Measurements from ENCODE around the gene PCDHGA2.
A peak's percentile ranks its signal among the peaks of the same experiment; 100 is the strongest.

Gene PCDHGA2

GRCh38 chr5:141354900-141355469 lies 16.4 kb downstream of the PCDHGA2 start, which contains the start of gene PCDHGA4:
Gene PCDHGA4 (plus strand): TSS chr5:141355021. CDS start chr5:141355108, 87 bp downstream.
- H4K20me1 ChIP-seq (ENCODE audit: insufficient read depth, low read length) = no peaks in the 10 kb centered on the region
- H3K79me2 ChIP-seq (ENCODE audit: insufficient read depth, low read length) = no peaks in the 10 kb centered on the region
- no peak within 1 kb of the TSS for H3K4me2 ChIP-seq (ENCODE audit: insufficient read depth, low read length)
- TF ChIP-seq EZH2 (IDR thresholded peaks at IDR 0.05; ENCODE audit: borderline replicate concordance, low read depth, low read length, severe bottlenecking) (no peak), CTCF (IDR thresholded peaks at IDR 0.05; ENCODE audit: borderline replicate concordance, extremely low read depth, low read length, poor library complexity, severe bottlenecking) (peak; percentile 63)
- no peak within 1 kb of the TSS for H3K4me3 ChIP-seq (ENCODE audit: low read depth in 1 of 2, low read length in 2 of 2)
- no peak within 1 kb of the TSS for H3K27ac ChIP-seq (ENCODE audit: low read length)
- H3K36me3 ChIP-seq (ENCODE audit: insufficient read depth, low read length) = no peaks in the 10 kb centered on the region
- no peak within 1 kb of the TSS for H2AFZ ChIP-seq (ENCODE audit: low read depth, low read length)
- no peak for DNase-seq
- peaks cover 2% of the 10 kb centered on the region; the same call in 1 of the 2 replicates for H3K4me1 ChIP-seq (ENCODE audit: insufficient read depth, low read length)
- H3K27me3 ChIP-seq (ENCODE audit: insufficient read depth, low read length, poor library complexity) = no peaks in the 10 kb centered on the region
- no peaks in the 10 kb centered on the region for H3K9me3 ChIP-seq (ENCODE audit: insufficient read depth, low read length, severe bottlenecking)
- ATAC-seq (ENCODE audit: insufficient read depth, low read depth) = no peak
- no peak within 1 kb of the TSS for H3K9ac ChIP-seq (ENCODE audit: low read depth, low read length)

GRCh38 chr5:141355641-141356040 lies 17.1 kb downstream of the PCDHGA2 start:
- Histone ChIP-seq H3K4me2 (ENCODE audit: insufficient read depth, low read length) (no peak overlapping the region), H4K20me1 (ENCODE audit: insufficient read depth, low read length) (no peaks in the 10 kb centered on the region), H3K4me3 (ENCODE audit: low read depth in 1 of 2, low read length in 2 of 2) (no peak overlapping the region), H3K27me3 (ENCODE audit: insufficient read depth, low read length, poor library complexity) (no peaks in the 10 kb centered on the region), H3K9me3 (ENCODE audit: insufficient read depth, low read length, severe bottlenecking) (no peaks in the 10 kb centered on the region), H3K27ac (ENCODE audit: low read length) (no peak overlapping the region), H3K9ac (ENCODE audit: low read depth, low read length) (no peak overlapping the region), H2AFZ (ENCODE audit: low read depth, low read length) (no peak overlapping the region), H3K36me3 (ENCODE audit: insufficient read depth, low read length) (no peaks in the 10 kb centered on the region), H3K79me2 (ENCODE audit: insufficient read depth, low read length) (no peaks in the 10 kb centered on the region), H3K4me1 (ENCODE audit: insufficient read depth, low read length) (peaks cover 3% of the 10 kb centered on the region; the same call in 1 of the 2 replicates)
- TF ChIP-seq EZH2 (IDR thresholded peaks at IDR 0.05; ENCODE audit: borderline replicate concordance, low read depth, low read length, severe bottlenecking) (no peak), CTCF (IDR thresholded peaks at IDR 0.05; ENCODE audit: borderline replicate concordance, extremely low read depth, low read length, poor library complexity, severe bottlenecking) (no peak)
- DNase-seq (no peak), ATAC-seq (ENCODE audit: insufficient read depth, low read depth) (no peak)

DNA sequence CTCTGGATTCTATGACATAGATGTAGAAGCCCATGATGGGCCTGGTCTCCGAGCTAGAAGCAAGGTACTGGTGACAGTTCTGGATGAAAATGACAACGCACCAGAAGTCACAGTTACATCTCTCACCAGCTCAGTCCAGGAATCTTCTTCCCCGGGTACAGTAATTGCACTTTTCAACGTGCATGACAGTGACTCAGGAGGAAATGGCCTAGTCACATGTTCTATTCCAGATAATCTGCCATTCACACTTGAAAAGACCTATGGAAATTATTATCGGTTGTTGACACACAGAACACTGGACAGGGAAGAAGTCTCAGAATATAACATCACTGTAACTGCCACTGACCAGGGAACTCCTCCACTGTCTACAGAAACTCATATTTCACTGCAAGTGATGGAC lies 17.6 kb downstream of the PCDHGA2 start:
- no peaks in the 10 kb centered on the region for H3K27me3 ChIP-seq (ENCODE audit: insufficient read depth, low read length, poor library complexity)
- H3K36me3 ChIP-seq (ENCODE audit: insufficient read depth, low read length) = no peaks in the 10 kb centered on the region
- H3K4me3 ChIP-seq (ENCODE audit: low read depth in 1 of 2, low read length in 2 of 2) = no peak overlapping the region
- no peaks in the 10 kb centered on the region for H3K9me3 ChIP-seq (ENCODE audit: insufficient read depth, low read length, severe bottlenecking)
- H3K9ac ChIP-seq (ENCODE audit: low read depth, low read length) = no peak overlapping the region
- no peak for DNase-seq
- TF ChIP-seq CTCF (IDR thresholded peaks at IDR 0.05; ENCODE audit: borderline replicate concordance, extremely low read depth, low read length, poor library complexity, severe bottlenecking) (no peak), EZH2 (IDR thresholded peaks at IDR 0.05; ENCODE audit: borderline replicate concordance, low read depth, low read length, severe bottlenecking) (no peak)
- H3K27ac ChIP-seq (ENCODE audit: low read length) = no peak overlapping the region
- H2AFZ ChIP-seq (ENCODE audit: low read depth, low read length) = no peak overlapping the region
- ATAC-seq (ENCODE audit: insufficient read depth, low read depth) = no peak
- H4K20me1 ChIP-seq (ENCODE audit: insufficient read depth, low read length) = no peaks in the 10 kb centered on the region
- no peak overlapping the region for H3K4me2 ChIP-seq (ENCODE audit: insufficient read depth, low read length)
- H3K79me2 ChIP-seq (ENCODE audit: insufficient read depth, low read length) = no peaks in the 10 kb centered on the region
- peaks cover 3% of the 10 kb centered on the region; the same call in 1 of the 2 replicates for H3K4me1 ChIP-seq (ENCODE audit: insufficient read depth, low read length)
